Naive thymus-derived CD4-positive, alpha-beta T cell (primary cell): ENCODE measurements around the gene VCAN. TPM values are rescaled to one million over a fixed set of nuclear protein-coding genes. Genes with fewer than 3 reads are reported as not detected.

Source experiments
- ATAC-seq: fragments of 150-1000 bp; cut with Tn5 transposase; 2 replicates; pipeline ENCODE4 v1.10.0; 2021; ENCODE audit warnings: mild to moderate bottlenecking, moderate library complexity
- CTCF ChIA-PET: fragments of 350-600 bp; sonication (Branson Sonifier 250); formaldehyde crosslinking; loops from one replicate; lab custom pipeline; 2021; ENCODE audit warnings: antibody characterized with exemption; lab: Charles Lee
- POLR2A ChIA-PET: fragments of 350-600 bp; sonication (Branson Sonifier 250); formaldehyde crosslinking; loops from one replicate; lab custom pipeline; 2021; ENCODE audit warnings: antibody characterized with exemption, inconsistent platforms; lab: Charles Lee
- DNase-seq, 9 donors: peaks; one replicate each; pipeline versions ENCODE4 v3.0.0 to v3.0.0-alpha.2; 2020 to 2022; ENCODE audit warnings: mixed read lengths in 1 of 9
- H3K27ac ChIP-seq: one replicate; pipeline ENCODE4 v1.7.0; 2013; ENCODE audit warnings: mild to moderate bottlenecking, low read depth, low read length, moderate library complexity
- H3K27me3 ChIP-seq, 2 donors: one replicate each; pipeline ENCODE4 v1.7.0; 2013; ENCODE audit warnings: low read length in 2 of 2, mild to moderate bottlenecking in 2 of 2, moderate library complexity in 2 of 2; ENCODE audit not compliant: control insufficient read depth in 2 of 2, insufficient read depth in 2 of 2
- H3K36me3 ChIP-seq, 3 experiments: 1 replicate in 2 of 3; 2 replicates in 1 of 3; pipeline ENCODE4 v1.7.0; 2013; ENCODE audit warnings: low read length in 3 of 3, mild to moderate bottlenecking in 3 of 3, moderate library complexity in 1 of 3; ENCODE audit not compliant: insufficient read depth in 3 of 3, control insufficient read depth in 2 of 3
- H3K4me1 ChIP-seq, 2 donors: one replicate each; pipeline ENCODE4 v1.7.0; 2013; ENCODE audit warnings: low read length in 2 of 2, mild to moderate bottlenecking in 2 of 2, moderate library complexity in 1 of 2; ENCODE audit not compliant: control insufficient read depth in 2 of 2, insufficient read depth in 2 of 2
- H3K4me3 ChIP-seq: 2 replicates; pipeline ENCODE4 v1.7.0; 2013; ENCODE audit warnings: mild to moderate bottlenecking, low read length
- H3K9me3 ChIP-seq, 3 experiments: 1 replicate in 2 of 3; 2 replicates in 1 of 3; pipeline ENCODE4 v1.7.0; 2013; ENCODE audit warnings: low read length in 3 of 3; ENCODE audit not compliant: control insufficient read depth in 2 of 3
- H3K27ac Mint-ChIP-seq, 9 donors: one replicate each; pipeline ENCODE4 v1.8.0; 2020 to 2022; ENCODE audit warnings: mixed read lengths in 9 of 9, mild to moderate bottlenecking in 8 of 9, moderate library complexity in 5 of 9, inconsistent platforms in 2 of 9
- H3K27me3 Mint-ChIP-seq, 5 donors: one replicate each; pipeline ENCODE4 v1.8.0; 2021 to 2022; ENCODE audit warnings: mixed read lengths in 5 of 5, mild to moderate bottlenecking in 1 of 5
- H3K36me3 Mint-ChIP-seq, 5 donors: one replicate each; pipeline ENCODE4 v1.8.0; 2020 to 2022; ENCODE audit warnings: mixed read lengths in 5 of 5, mild to moderate bottlenecking in 3 of 5, inconsistent platforms in 1 of 5
- H3K4me1 Mint-ChIP-seq, 7 donors: one replicate each; pipeline ENCODE4 v1.8.0; 2020 to 2022; ENCODE audit warnings: mixed read lengths in 7 of 7, mild to moderate bottlenecking in 3 of 7, inconsistent platforms in 1 of 7
- H3K4me3 Mint-ChIP-seq, 10 donors: one replicate each; pipeline ENCODE4 v1.8.0; 2020 to 2022; ENCODE audit warnings: mild to moderate bottlenecking in 10 of 10, mixed read lengths in 10 of 10, moderate library complexity in 6 of 10, inconsistent platforms in 2 of 10
- H3K9me3 Mint-ChIP-seq, 11 donors: one replicate each; pipeline ENCODE4 v1.8.0; 2020 to 2022; ENCODE audit warnings: mixed read lengths in 11 of 11, mild to moderate bottlenecking in 4 of 11, inconsistent platforms in 1 of 11, moderate library complexity in 1 of 11
- intact Hi-C, 2 donors: fragments of 100-400 bp; cut with micrococcal nuclease; formaldehyde crosslinking; loops; one replicate each; pipeline ENCODE4 v1.15.1; 2023
- polyA plus RNA-seq, 2 donors: library from polyadenylated mRNA; unstranded; fragments of 300-500 nt; fragmentation: Illumina TruSeq; gene quantifications; one replicate each; pipeline ENCODE4 v1.2.3, GENCODE V29; 2021
- total RNA-seq, 6 experiments: library from RNA in 5 of 6; stranded (reverse) in 5 of 6; gene quantifications; 1 replicate in 5 of 6; 2 replicates in 1 of 6; pipeline ENCODE4 v1.2.3 and lab custom pipeline; 2021 to 2026

Gene VCAN
- total and polyA plus RNA-seq, 7 experiments from 2014 or later: 0.28 to 563 (median 1.1) TPM

DNA sequence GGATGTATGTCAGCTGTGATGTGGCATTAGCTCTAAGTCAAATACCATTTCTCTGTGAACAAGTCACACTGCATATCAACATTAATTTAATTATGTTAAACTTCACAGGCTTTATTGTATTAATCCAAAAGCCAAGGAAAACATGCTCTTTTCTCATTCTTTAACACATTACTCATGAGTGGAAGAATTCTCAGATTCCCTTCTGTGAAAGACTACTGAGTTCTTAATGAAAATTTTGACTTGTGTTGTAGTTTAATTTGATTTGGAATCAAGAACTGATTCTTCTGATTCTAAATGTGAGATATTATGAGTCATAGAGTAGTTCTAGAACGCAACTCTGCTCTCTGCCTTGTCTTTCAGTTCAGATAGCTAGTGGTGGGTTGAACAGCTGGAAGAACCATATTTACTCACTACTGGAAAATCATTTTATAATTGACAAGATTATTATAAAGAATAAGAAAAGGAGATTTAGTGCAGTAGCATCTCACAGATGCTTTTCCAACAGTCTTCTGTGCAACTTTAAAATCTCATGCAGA is 90.6 kb downstream of the VCAN start:
- ATAC-seq: no peak
- ChIA-PET CTCF (interaction anchor here (0.6 to 3.7 kb wide), 3 partner anchors 920 to 1210 kb away, joined by 3 to 16 read pairs (median 4); no protein-coding TSS in a partner anchor), POLR2A (no interaction called here)
- intact Hi-C loops: loop anchor here in 1 of 2 donors (5.0 kb wide), 1 partner anchor 1390 kb away; no protein-coding TSS in a partner anchor
- Mint-ChIP-seq H3K27me3 (peaks cover 18 to 33% (median 28%) of the 10 kb centered on the region in 5 donors), H3K36me3 (no peaks in the 10 kb centered on the region), H3K9me3 (no peaks in the 10 kb centered on the region), H3K4me1 (no peaks in the 10 kb centered on the region), H3K27ac (no peak overlapping the region), H3K4me3 (no peak overlapping the region)
- Histone ChIP-seq H3K36me3 (no peaks in the 10 kb centered on the region), H3K27me3 (peaks cover 0 to 4% of the 10 kb centered on the region in 2 donors), H3K27ac (no peak overlapping the region), H3K9me3 (no peaks in the 10 kb centered on the region), H3K4me3 (no peak overlapping the region), H3K4me1 (no peaks in the 10 kb centered on the region)
- DNase-seq: no peak

DNA sequence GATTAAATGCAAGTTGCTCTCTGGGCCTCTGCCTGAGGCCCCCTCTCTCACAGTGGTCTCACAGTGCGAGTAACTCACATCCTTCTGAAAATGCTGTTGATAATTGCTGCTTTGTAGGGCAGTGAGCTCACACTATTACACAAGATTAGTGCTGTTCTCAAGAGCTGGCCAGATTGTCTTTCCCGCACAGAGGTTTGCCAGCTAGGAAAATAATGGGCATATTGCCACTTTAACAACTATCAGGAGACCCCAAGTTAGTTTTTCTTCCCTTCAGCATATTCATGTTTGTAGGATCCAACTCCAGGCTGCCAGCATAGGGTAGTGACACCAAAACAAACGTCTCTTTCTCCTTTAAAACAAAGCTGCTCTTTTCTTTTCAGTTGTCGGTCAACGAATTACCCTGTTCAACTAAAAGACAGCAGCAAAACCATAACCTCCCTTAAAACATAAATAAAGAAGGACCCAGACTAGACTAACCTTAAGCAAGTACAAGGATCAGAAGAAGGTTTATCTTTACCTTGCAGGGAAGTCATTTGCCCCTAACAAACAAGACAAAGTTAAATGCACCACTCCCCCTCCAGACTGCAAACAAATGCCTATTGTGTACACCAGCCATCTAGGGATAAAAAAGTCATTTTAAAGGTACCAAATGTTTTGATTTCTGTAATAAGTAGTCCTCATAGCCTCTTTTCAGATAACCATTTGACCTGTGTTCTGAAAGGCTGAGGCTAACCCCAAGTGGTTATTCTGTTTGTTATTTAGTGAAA is 91.4 kb downstream of the VCAN start:
- Histone ChIP-seq H3K4me3 (no peak overlapping the region), H3K36me3 (no peaks in the 10 kb centered on the region), H3K27me3 (peaks cover 0 to 4% of the 10 kb centered on the region in 2 donors), H3K9me3 (no peaks in the 10 kb centered on the region), H3K4me1 (no peaks in the 10 kb centered on the region), H3K27ac (no peak overlapping the region)
- H3K9me3 Mint-ChIP-seq: no peaks in the 10 kb centered on the region
- DNase-seq (no peak), ATAC-seq (no peak)
- no peak overlapping the region for H3K27ac Mint-ChIP-seq
- no peak overlapping the region for H3K4me3 Mint-ChIP-seq
- H3K36me3 Mint-ChIP-seq: no peaks in the 10 kb centered on the region
- H3K27me3 Mint-ChIP-seq: peaks cover 18 to 32% (median 28%) of the 10 kb centered on the region in 5 donors
- ChIA-PET POLR2A (no interaction called here), CTCF (interaction anchor here (0.6 to 3.7 kb wide), 4 partner anchors 921 to 1210 kb away, joined by 3 to 16 read pairs (median 5); no protein-coding TSS in a partner anchor)
- intact Hi-C loops: loop anchor here in 1 of 2 donors (5.0 kb wide), 1 partner anchor 1391 kb away; no protein-coding TSS in a partner anchor
- H3K4me1 Mint-ChIP-seq: no peaks in the 10 kb centered on the region

GRCh38 chr5:83563631-83564030 is 92.1 kb downstream of the VCAN start:
- no peak for DNase-seq
- no peak for ATAC-seq
- CTCF ChIA-PET: interaction anchor here (1.9 kb wide), 1 partner anchor 1210 kb away, joined by 6 read pairs; no protein-coding TSS in a partner anchor
- no peak overlapping the region for H3K4me3 Mint-ChIP-seq
- peaks cover 0 to 4% of the 10 kb centered on the region in 2 donors for H3K27me3 ChIP-seq
- H3K4me3 ChIP-seq: no peak overlapping the region
- H3K4me1 ChIP-seq: no peaks in the 10 kb centered on the region
- no peak overlapping the region for H3K27ac ChIP-seq
- H3K9me3 ChIP-seq: no peaks in the 10 kb centered on the region
- intact Hi-C loops: loop anchor here (1.0 to 5.0 kb wide), 5 partner anchors 133 to 1391 kb away; no protein-coding TSS in a partner anchor
- H3K27ac Mint-ChIP-seq: no peak overlapping the region
- no peaks in the 10 kb centered on the region for H3K36me3 Mint-ChIP-seq
- POLR2A ChIA-PET: no interaction called here
- no peaks in the 10 kb centered on the region for H3K36me3 ChIP-seq
- H3K9me3 Mint-ChIP-seq: no peaks in the 10 kb centered on the region
- peaks cover 18 to 35% (median 28%) of the 10 kb centered on the region in 5 donors for H3K27me3 Mint-ChIP-seq
- H3K4me1 Mint-ChIP-seq: no peaks in the 10 kb centered on the region

DNA sequence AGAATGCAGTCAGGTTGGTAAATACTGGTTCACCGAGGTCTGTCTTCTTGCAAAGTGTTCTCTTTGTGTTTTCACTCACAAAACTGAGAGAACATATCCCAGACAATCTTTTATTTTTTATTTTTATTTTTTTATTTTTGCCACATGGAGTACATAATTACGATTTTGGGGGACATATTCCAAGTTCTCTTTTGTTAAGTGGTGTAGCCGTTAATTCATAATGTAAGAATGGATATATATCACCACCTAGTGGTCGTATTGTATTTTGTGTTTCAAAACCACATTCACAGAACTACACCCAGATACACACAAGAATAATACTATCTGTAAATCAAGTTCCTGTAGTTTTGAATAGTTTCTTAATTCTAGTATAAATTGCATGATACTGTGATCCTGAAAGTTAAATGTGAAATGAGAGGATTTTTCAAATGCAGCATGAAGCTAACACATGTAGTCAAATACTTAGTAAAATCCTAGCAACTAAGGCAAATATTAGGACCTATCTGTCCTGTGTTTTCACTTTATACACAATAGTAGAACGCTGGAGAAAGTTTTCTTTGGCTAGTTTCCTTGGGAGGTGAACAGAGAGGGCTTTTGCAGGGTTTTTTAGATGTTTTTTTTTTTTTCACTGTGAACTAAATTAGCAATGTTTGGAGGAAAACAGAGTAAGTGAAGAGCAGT is 92.7 kb downstream of the VCAN start:
- H3K36me3 ChIP-seq: no peaks in the 10 kb centered on the region
- Mint-ChIP-seq H3K27me3 (peaks cover 18 to 34% (median 27%) of the 10 kb centered on the region in 5 donors), H3K27ac (no peak overlapping the region), H3K4me1 (no peaks in the 10 kb centered on the region), H3K4me3 (no peak overlapping the region), H3K36me3 (no peaks in the 10 kb centered on the region), H3K9me3 (no peaks in the 10 kb centered on the region)
- ATAC-seq (peak; percentile 42), DNase-seq (peak in 5 of 9 donors; percentile 27 to 40 (median 31))
- no peaks in the 10 kb centered on the region for H3K9me3 ChIP-seq
- intact Hi-C loops: loop anchor here (1.0 to 5.0 kb wide), 5 partner anchors 133 to 1392 kb away; no protein-coding TSS in a partner anchor
- no peak overlapping the region for H3K27ac ChIP-seq
- ChIA-PET POLR2A (no interaction called here), CTCF (interaction anchor here (0.6 to 1.9 kb wide), 4 partner anchors 9 to 1214 kb away, joined by 3 to 6 read pairs (median 4); no protein-coding TSS in a partner anchor)
- no peaks in the 10 kb centered on the region for H3K4me1 ChIP-seq
- no peak overlapping the region for H3K4me3 ChIP-seq
- peaks cover 0 to 4% of the 10 kb centered on the region in 2 donors for H3K27me3 ChIP-seq

DNA sequence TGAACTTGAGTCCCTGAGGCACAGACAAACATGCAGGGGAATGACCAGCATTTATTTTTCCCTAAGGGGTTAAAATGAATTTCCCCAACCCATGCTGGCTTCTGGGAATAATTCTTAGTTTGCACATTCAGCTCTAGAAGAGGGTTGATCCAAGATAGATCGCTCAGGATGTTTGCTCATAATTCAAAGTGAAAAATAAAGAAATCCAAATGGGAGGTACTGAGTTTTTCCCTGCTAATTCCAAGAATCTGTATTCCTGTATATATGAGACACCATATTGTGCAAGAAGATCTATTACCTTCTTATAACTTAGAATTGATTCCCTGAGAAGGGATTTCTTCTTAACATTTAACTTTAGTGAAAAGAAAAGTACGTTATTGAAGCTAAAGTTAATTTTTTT is 96.2 kb downstream of the VCAN start:
- Histone ChIP-seq H3K27me3 (peaks cover 0 to 4% of the 10 kb centered on the region in 2 donors), H3K27ac (no peak overlapping the region), H3K4me1 (no peaks in the 10 kb centered on the region), H3K4me3 (no peak overlapping the region), H3K9me3 (no peaks in the 10 kb centered on the region), H3K36me3 (no peaks in the 10 kb centered on the region)
- Mint-ChIP-seq H3K4me1 (no peaks in the 10 kb centered on the region), H3K9me3 (no peaks in the 10 kb centered on the region), H3K27me3 (peaks cover 6 to 25% (median 21%) of the 10 kb centered on the region in 5 donors), H3K27ac (no peak overlapping the region), H3K36me3 (no peaks in the 10 kb centered on the region), H3K4me3 (no peak overlapping the region)
- CTCF ChIA-PET: no interaction called here
- intact Hi-C loops: no loop called here
- DNase-seq (no peak), ATAC-seq (no peak)
- POLR2A ChIA-PET: no interaction called here

- no peak overlapping the region for H3K27ac Mint-ChIP-seq
- no peaks in the 10 kb centered on the region for H3K9me3 Mint-ChIP-seq
- no peak for ATAC-seq
- H3K4me1 Mint-ChIP-seq: no peaks in the 10 kb centered on the region
- no peak for DNase-seq
- peaks cover 1 to 21% (median 20%) of the 10 kb centered on the region in 5 donors for H3K27me3 Mint-ChIP-seq
- H3K36me3 Mint-ChIP-seq: no peaks in the 10 kb centered on the region
- no peak overlapping the region for H3K4me3 Mint-ChIP-seq
- no peaks in the 10 kb centered on the region for H3K4me1 ChIP-seq
- CTCF ChIA-PET: no interaction called here
- POLR2A ChIA-PET: no interaction called here
- H3K9me3 ChIP-seq: no peaks in the 10 kb centered on the region
- H3K27me3 ChIP-seq: peaks cover 0 to 4% of the 10 kb centered on the region in 2 donors
- no peaks in the 10 kb centered on the region for H3K36me3 ChIP-seq
- intact Hi-C loops: no loop called here
- no peak overlapping the region for H3K4me3 ChIP-seq
- H3K27ac ChIP-seq: no peak overlapping the region
Measured at GRCh38 chr5:83568186-83568585, 96.6 kb downstream of the VCAN start.
